Cardiac fibroblast (primary cell): ENCODE measurements around the gene ZDHHC1.
"Not testable (repeated sequence)": the region's sequence is repeated elsewhere in the genome, so short reads cannot be mapped to it uniquely, and the experiment has no call there.

ENCODE experiments used
- DNase-seq, 2 donors: peaks; one replicate each; pipeline versions ENCODE4 v3.0.0 to v3.0.0-alpha.2; 2010; ENCODE audit warnings: low read depth in 2 of 2
- H3K4me3 ChIP-seq, 2 donors: replicated peaks in 1 of 2; 1 replicate in 1 of 2; 2 replicates in 1 of 2; pipeline ENCODE4 v1.5.1; 2011; ENCODE audit warnings: low read depth in 2 of 2, low read length in 2 of 2, mild to moderate bottlenecking in 2 of 2, moderate library complexity in 1 of 2
- CTCF ChIP-seq: IDR thresholded peaks from one replicate; pipeline ENCODE4 v1.5.1; 2011; ENCODE audit warnings: low read depth, mild to moderate bottlenecking, low read length, inconsistent platforms

ZDHHC1 gene

GRCh38 chr16:67423611-67424260, 7.5 kb upstream of the ZDHHC1 start:
- no peak for TF ChIP-seq CTCF
- no peak for DNase-seq
- no peak overlapping the region for H3K4me3 ChIP-seq

- TF ChIP-seq CTCF: no peak
- H3K4me3 ChIP-seq: no peak overlapping the region
- DNase-seq: no peak
Observed at GRCh38 chr16:67423015-67423414, 6.7 kb upstream of the ZDHHC1 start.

- no peak for TF ChIP-seq CTCF
- no peak overlapping the region for H3K4me3 ChIP-seq
- no peak for DNase-seq
Observed at GRCh38 chr16:67421030-67421429, 4.8 kb upstream of the ZDHHC1 start.

- no peak for DNase-seq
- no peak overlapping the region for H3K4me3 ChIP-seq
- no peak for TF ChIP-seq CTCF
Observed at GRCh38 chr16:67419931-67420330, 3.7 kb upstream of the ZDHHC1 start.

GRCh38 chr16:67419502-67419901, 3.2 kb upstream of the ZDHHC1 start:
- H3K4me3 ChIP-seq: no peak overlapping the region
- no peak for TF ChIP-seq CTCF
- no peak for DNase-seq

GRCh38 chr16:67417333-67418061, 1.2 kb upstream of the ZDHHC1 start:
- no peak overlapping the region for H3K4me3 ChIP-seq
- no peak for TF ChIP-seq CTCF
- no peak for DNase-seq

- DNase-seq: not testable (repeated sequence)
- peak overlapping the region in 1 of 2 donors; percentile 75 for H3K4me3 ChIP-seq
Observed at GRCh38 chr16:67415421-67415820, 856 bp downstream of the ZDHHC1 start.
